ES-I3 (cell line): ENCODE measurements around the gene STATH.
"Not testable (repeated sequence)": the region's sequence is repeated elsewhere in the genome, so short reads cannot be mapped to it uniquely, and the experiment has no call there.

Source experiments
- H3K36me3 ChIP-seq: 2 replicates; pipeline ENCODE4 v1.6.1; 2013; ENCODE audit warnings: mild to moderate bottlenecking, low read length, control low read depth, moderate library complexity; ENCODE audit not compliant: insufficient read depth
- H3K4me1 ChIP-seq: 2 replicates; pipeline ENCODE4 v1.6.1; 2013; ENCODE audit warnings: mild to moderate bottlenecking, control low read depth, low read length; ENCODE audit not compliant: insufficient read depth
- H3K9ac ChIP-seq: 2 replicates; pipeline ENCODE4 v1.6.1; 2013; ENCODE audit warnings: low read depth, mild to moderate bottlenecking, low read length, moderate library complexity
- H3K9me3 ChIP-seq: 2 replicates; pipeline ENCODE4 v1.6.1; 2013; ENCODE audit warnings: mild to moderate bottlenecking, low read length, moderate library complexity; ENCODE audit not compliant: control insufficient read depth, insufficient read depth

STATH gene

DNA sequence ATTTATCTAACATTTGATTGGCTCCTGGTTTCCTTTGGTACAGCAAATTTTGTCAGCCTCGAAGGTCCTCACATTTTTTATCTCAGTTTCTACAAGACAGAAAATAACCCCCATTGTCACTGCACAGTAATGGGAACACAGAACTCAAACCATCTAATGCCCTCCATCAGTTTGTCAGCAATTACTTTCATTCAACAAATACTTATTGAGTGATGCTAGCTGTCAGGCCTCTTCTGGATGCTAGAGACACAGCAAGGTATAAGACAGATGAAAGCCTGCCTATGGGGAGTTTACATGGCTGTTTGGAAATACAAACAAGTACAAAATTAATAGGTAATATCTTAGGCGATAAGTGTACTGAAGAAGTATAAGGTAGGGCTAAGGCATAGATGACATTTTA lies 27.5 kb downstream of the STATH start:
- H3K4me1 ChIP-seq, result no peaks in the 10 kb centered on the region
- H3K36me3 ChIP-seq, result no peaks in the 10 kb centered on the region
- no peak overlapping the region for H3K9ac ChIP-seq
- H3K9me3 ChIP-seq, result no peaks in the 10 kb centered on the region

- Histone ChIP-seq H3K4me1 (no peaks in the 10 kb centered on the region), H3K9me3 (no peaks in the 10 kb centered on the region), H3K9ac (no peak overlapping the region), H3K36me3 (no peaks in the 10 kb centered on the region)
Measured at GRCh38 chr4:70027011-70027410, 31.2 kb downstream of the STATH start.

GRCh38 chr4:70028159-70028558 lies 32.4 kb downstream of the STATH start, which contains the start of gene HTN3:
Gene HTN3 (plus strand): TSS chr4:70028459. CDS start chr4:70030741, 2,282 bp downstream.
- not testable (repeated sequence) for H3K36me3 ChIP-seq, H3K4me1 ChIP-seq, H3K9me3 ChIP-seq, H3K9ac ChIP-seq

- H3K9me3 ChIP-seq, H3K36me3 ChIP-seq, H3K9ac ChIP-seq, H3K4me1 ChIP-seq: not testable (repeated sequence)
Measured at GRCh38 chr4:70037559-70037958, 41.8 kb downstream of the STATH start.

GRCh38 chr4:70039928-70040327 lies 44.2 kb downstream of the STATH start:
- not testable (repeated sequence) for H3K4me1 ChIP-seq, H3K9me3 ChIP-seq, H3K9ac ChIP-seq, H3K36me3 ChIP-seq

GRCh38 chr4:70041652-70042286 lies 46.0 kb downstream of the STATH start:
- no peaks in the 10 kb centered on the region for H3K9me3 ChIP-seq
- H3K9ac ChIP-seq, result no peak overlapping the region
- H3K36me3 ChIP-seq, result no peaks in the 10 kb centered on the region; the same call in 1 of the 2 replicates
- no peaks in the 10 kb centered on the region for H3K4me1 ChIP-seq

DNA sequence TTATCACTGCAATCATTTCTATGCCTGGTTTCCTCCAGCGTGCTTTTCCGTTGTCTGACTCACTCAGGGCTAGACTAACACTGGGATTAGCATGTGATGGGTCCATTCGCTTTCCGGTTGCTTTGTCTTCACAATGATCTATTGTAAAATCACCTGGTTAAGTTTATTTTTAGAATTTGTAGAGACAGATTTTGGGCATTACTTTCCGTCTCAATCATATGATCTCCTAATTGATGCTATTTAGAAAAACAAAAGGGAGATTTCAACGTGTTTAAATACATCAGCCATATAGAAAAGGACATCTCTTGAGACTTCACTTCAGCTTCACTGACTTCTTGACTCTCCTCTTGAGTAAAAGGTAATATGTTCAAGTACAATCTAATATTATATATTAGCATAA lies 54.4 kb downstream of the STATH start, which contains the start of gene HTN1:
Gene HTN1 (plus strand): TSS at position 301 of the 400 bp plus-strand sequence. CDS start 2,639 bp downstream, outside the sequence.
- not testable (repeated sequence) for H3K9me3 ChIP-seq, H3K4me1 ChIP-seq

More for the DNA sequence above, 54.4 kb downstream of the STATH start, which contains the start of gene HTN1:
- H3K9ac ChIP-seq, H3K36me3 ChIP-seq: not testable (repeated sequence)
